ENCODE measurements around the gene ARL5C.

Gene ARL5C

DNA sequence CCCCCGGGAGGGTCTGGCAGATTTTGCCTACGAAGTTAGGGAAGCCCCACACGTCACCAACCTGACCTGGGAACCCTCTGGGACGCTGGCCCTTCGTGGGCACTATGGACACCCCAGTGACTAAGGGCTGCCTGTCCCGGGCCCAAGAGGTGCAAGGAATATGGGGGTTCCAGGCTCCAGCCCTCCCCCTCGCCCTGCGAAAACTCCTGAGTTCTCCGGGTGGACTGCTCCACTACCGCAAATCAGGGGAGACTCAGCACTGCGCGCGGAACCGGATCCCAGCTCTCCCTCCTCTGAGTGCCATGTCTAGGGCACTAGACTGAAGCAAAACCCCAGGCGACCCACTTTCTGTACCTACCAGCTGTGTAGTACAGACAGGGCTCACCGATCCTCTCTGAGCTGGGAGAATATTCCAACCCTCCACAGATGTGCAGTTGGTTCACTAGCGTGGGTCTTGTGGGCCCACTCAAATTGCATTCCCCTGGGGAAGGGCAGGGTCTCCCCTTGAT, at the start of gene ARL5C:
TSS of gene ARL5C (minus strand) at position 321 of the 509 bp plus-strand sequence. CDS start 401 bp downstream, outside the sequence.
- no peak for DNase-seq (ENCODE audit: low spot score)

DNA sequence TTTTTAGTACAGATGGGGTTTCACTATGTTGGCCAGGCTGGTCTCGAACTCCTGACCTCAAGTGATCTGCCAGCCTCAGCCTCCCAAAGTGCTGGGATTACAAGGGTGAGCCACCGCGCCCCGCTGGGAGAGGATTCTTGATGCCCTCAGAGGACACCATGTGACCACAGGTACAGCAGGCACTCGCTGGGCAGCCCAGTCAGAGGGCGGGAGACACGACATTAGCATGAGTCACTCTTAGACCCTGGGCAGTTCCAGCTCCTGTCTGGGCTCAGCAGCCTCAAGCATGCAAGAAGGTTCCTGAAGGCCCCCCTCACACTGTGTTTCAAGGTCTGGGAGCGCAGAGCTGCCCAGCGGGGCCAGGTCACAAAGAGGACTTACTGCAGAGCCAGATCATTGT, 47.9 kb upstream of the ARL5C start:
- no peak for DNase-seq (ENCODE audit: low spot score)

GRCh38 chr17:39212841-39213480, 47.0 kb upstream of the ARL5C start:
- peak; percentile 78 for DNase-seq (ENCODE audit: low spot score)

DNA sequence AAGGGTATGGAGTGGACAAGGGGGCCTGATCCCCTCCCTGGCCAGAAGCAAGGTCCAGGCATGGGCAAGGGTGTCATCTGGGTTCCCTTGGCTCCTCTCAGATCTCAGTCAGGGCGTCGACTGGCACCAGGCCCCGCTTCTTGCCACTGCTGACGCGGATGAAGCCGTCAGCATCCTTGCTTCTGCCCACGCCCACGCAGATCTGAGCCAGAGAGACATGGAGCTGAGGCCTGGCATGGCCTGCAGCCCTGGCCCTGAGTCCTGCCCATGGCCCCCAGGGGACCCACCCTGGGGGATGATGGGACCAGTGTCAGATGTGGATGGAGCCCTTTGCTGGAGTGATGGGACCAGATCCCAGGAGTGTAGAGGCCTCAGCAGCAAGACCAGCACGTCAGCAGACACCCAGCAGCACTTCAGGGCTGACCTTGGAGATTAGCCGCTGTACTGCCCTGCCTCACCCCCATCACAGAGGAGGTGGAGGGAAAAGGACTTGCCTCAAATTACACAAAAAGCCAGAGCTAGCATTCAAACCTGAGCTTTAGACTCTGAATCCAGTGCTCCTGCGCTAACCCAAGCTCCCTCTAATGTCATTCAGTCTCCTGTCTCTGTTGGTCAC, 46.3 kb upstream of the ARL5C start:
- DNase-seq (ENCODE audit: low spot score), result no peak

DNA sequence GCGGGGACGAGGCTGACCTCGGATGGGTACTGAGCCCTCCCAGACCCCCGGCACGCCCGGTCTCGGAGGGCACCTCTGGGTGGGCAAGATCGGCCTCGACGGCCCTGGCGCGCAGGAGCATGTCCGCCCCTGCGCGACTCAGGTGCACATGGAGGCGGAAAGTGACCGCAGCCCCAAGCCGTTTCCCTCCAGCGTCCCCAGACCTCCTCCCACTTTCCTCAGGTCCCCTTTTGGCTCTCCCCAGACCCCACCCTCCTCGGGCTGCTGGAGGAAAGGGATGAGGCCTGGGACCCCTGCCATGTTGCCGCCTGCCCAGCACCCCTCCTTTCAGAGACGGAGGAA, 44.1 kb upstream of the ARL5C start:
- no peak for DNase-seq (ENCODE audit: low spot score)

DNA sequence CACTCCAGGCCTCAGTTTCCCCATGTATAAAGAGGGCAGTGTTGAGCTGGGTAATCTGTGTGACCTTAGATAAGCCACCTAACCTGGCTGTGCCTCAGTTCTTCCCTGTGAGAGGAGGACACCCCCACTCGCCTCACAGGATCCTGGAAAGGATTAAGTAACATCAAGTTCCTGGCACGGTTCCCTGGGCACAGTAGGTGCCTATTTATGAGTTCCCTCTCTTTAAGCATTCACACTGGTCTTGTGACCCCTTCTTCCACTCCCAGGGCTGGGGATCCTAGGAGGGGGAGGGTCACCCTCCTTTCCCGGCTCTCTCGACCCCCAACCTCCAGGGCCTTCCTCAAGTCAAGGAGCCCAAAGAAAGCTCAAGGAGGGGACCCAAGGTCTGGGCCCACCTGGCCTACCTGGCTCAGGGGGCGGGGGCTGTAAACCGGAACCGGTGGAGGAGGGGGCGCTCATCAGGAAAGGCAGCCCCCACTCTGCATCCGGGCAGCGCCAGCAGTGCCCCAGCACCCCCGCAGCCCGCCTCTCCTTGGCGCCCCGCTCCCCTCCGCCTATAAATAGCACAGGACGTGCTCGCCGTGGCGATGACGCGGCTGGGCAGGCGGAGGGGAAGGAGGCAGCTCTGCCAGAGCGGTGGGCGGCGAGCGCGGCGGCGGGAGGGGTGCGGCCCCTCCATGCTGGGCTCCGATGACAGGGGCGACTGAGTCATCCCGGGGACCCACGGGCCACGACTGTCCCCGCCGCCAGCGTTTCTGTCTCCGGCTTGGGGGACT, 43.5 kb upstream of the ARL5C start:
- DNase-seq (ENCODE audit: low spot score), result no peak

DNA sequence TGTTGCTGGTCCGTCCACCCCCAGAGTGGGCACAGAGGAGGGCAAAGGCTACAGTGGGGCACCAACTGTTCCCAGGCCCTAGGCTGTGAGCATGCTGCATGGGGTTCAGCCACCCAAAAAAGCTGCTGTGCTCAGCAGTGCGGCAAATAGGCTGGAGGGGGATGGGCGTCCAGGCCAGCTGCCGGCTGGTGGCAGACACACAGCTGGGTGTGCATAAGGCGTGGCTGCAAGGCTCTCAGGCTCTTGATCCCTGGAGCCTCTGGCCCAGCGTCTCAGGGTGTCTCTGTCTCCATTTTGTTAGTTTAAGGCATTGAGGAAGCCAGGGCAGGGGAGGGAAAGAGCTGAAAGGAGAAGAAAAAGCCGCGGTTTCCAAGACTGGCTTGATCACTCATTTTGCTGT, 42.9 kb upstream of the ARL5C start:
- DNase-seq (ENCODE audit: low spot score), result no peak

- DNase-seq (ENCODE audit: low spot score), result no peak
Observed at GRCh38 chr17:39208136-39208535, 42.2 kb upstream of the ARL5C start.

DNA sequence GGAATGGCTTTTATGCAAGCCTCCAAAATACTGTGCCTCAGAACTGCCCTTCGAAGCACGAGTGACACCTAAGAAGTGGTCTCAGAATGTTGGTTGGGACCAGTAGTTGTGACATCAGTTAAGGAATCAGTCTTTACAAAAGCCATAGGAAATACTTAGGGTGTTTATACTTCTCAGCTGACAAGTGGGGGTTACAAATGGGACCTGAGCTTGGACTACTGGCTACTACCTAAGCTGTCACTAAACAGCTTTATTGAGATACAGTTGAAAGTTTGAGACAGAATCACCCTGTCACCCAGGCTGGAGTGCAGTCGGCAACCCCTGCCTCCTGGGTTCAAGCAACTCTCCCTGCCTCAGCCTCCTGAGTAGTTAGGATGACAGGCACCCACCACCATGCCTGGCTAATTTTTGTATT, 39.2 kb upstream of the ARL5C start:
- DNase-seq (ENCODE audit: low spot score), result peak; percentile 64

DNA sequence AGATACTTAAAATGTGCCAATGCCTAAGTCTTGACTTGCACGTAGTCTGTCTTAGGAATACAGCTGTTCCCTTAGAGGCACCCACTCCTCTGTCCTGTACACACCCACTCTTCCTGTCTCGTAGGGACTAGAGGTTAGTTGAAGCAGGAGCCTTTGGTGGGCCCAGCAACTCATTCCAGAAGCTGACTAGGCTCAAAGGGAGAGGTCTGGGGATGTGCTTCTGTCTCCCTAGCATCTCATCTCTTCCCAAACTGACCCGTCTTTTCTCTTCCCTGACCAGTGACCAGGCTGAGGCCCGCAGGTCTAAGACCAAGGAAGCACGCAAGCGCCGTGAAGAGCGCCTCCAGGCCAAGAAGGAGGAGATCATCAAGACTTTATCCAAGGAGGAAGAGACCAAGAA, 38.3 kb upstream of the ARL5C start:
- DNase-seq (ENCODE audit: low spot score), result no peak

GRCh38 chr17:39200957-39201510, 35.1 kb upstream of the ARL5C start:
- DNase-seq (ENCODE audit: low spot score), result no peak

DNA sequence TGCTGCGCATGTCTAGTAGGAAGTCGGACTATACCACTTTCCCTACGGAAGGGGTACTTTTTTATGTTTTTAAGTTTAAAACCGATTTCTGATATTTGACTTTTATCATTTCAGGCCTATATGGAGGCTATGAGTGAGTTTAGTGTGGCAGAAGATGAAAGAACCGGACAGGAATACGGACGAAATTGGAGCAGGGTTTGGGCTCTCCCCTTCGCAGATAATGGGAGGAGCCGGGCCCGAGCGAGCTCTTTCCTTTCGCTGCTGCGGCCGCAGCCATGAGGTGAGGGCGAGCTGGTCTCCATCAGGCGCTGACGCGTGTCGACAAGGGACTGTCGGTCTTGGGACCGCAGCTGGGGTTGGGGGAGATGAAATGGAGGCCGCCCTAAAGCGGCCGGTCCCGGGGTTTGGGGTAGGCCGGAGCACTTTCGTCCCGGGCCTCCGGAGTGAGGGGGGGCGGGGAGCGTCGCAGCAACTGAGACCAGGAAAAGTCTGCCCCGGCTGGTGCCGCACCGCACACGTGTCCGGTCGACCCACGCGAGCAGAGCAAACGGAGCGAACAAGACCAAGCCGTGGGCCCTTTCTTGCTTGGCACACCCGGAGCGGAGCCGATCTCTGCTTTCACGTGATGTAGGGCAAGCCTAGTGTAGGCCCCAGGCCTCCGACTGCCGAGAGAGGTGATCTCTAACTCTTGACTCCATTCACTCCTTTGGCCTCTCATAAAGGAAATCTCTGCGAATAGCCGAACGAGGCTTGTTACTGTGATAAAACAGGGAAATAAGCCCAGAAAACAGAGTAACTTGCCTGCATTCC, 34.3 kb upstream of the ARL5C start, which contains the start of gene RPL19:
TSS of gene RPL19 (plus strand) at position 214 of the 810 bp plus-strand sequence. CDS start at position 276, 62 bp downstream.
- DNase-seq (ENCODE audit: low spot score), result no peak

- peak; percentile 95 for DNase-seq (ENCODE audit: low spot score)
Observed at GRCh38 chr17:39199820-39200069, 33.8 kb upstream of the ARL5C start.

- no peak for DNase-seq (ENCODE audit: low spot score)
Observed at GRCh38 chr17:39198186-39198566, 32.2 kb upstream of the ARL5C start.

- DNase-seq (ENCODE audit: low spot score), result peak; percentile 78
Observed at GRCh38 chr17:39197380-39198185, 31.6 kb upstream of the ARL5C start, which contains the start of gene CACNB1. Gene CACNB1, minus strand, starts transcription at chr17:39197669. Its CDS starts 174 bp downstream, at chr17:39197495.

GRCh38 chr17:39196808-39197291, 30.9 kb upstream of the ARL5C start:
- DNase-seq (ENCODE audit: low spot score), result peak; percentile 34

- no peak for DNase-seq (ENCODE audit: low spot score)
Observed at GRCh38 chr17:39196241-39196807, 30.4 kb upstream of the ARL5C start.

GRCh38 chr17:39195568-39196160, 29.7 kb upstream of the ARL5C start:
- peak; percentile 29 for DNase-seq (ENCODE audit: low spot score)

DNA sequence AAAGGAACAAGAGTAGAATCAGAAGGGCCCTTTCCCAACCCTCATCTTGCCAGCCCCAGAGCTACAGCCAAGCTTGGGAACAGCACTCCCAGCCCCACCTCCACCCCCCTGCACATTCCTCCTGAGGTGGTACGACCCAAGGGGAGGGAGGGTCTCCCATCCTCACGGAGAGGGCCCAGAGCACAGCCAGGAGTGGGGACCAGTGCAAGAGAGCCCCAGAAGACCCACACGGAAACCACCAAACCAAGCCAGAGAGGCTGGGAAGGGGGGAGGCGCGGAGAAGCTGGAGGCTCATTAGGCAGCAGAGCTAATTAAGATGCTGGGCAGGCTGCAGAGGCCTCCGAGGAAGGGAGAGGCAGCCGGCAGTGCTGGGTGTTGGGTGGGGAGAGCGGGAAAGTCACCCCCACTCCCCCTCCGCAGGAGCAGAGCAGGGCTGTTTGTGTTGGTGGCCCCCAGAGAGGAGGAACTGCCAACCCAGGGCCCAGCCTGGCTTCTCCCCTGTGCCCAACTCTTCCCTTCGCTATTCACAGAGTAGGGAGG, 29.1 kb upstream of the ARL5C start:
- DNase-seq (ENCODE audit: low spot score), result peak; percentile 56

All from cerebellar cortex (tissue), 1 donor.